ENCODE measurements around the gene KMT2E.
"Not testable (repeated sequence)": the region's sequence is repeated elsewhere in the genome, so short reads cannot be mapped to it uniquely, and the experiment has no call there.

The KMT2E gene, protein sequence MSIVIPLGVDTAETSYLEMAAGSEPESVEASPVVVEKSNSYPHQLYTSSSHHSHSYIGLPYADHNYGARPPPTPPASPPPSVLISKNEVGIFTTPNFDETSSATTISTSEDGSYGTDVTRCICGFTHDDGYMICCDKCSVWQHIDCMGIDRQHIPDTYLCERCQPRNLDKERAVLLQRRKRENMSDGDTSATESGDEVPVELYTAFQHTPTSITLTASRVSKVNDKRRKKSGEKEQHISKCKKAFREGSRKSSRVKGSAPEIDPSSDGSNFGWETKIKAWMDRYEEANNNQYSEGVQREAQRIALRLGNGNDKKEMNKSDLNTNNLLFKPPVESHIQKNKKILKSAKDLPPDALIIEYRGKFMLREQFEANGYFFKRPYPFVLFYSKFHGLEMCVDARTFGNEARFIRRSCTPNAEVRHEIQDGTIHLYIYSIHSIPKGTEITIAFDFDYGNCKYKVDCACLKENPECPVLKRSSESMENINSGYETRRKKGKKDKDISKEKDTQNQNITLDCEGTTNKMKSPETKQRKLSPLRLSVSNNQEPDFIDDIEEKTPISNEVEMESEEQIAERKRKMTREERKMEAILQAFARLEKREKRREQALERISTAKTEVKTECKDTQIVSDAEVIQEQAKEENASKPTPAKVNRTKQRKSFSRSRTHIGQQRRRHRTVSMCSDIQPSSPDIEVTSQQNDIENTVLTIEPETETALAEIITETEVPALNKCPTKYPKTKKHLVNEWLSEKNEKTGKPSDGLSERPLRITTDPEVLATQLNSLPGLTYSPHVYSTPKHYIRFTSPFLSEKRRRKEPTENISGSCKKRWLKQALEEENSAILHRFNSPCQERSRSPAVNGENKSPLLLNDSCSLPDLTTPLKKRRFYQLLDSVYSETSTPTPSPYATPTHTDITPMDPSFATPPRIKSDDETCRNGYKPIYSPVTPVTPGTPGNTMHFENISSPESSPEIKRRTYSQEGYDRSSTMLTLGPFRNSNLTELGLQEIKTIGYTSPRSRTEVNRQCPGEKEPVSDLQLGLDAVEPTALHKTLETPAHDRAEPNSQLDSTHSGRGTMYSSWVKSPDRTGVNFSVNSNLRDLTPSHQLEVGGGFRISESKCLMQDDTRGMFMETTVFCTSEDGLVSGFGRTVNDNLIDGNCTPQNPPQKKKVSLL (N-terminal part only)

DNA sequence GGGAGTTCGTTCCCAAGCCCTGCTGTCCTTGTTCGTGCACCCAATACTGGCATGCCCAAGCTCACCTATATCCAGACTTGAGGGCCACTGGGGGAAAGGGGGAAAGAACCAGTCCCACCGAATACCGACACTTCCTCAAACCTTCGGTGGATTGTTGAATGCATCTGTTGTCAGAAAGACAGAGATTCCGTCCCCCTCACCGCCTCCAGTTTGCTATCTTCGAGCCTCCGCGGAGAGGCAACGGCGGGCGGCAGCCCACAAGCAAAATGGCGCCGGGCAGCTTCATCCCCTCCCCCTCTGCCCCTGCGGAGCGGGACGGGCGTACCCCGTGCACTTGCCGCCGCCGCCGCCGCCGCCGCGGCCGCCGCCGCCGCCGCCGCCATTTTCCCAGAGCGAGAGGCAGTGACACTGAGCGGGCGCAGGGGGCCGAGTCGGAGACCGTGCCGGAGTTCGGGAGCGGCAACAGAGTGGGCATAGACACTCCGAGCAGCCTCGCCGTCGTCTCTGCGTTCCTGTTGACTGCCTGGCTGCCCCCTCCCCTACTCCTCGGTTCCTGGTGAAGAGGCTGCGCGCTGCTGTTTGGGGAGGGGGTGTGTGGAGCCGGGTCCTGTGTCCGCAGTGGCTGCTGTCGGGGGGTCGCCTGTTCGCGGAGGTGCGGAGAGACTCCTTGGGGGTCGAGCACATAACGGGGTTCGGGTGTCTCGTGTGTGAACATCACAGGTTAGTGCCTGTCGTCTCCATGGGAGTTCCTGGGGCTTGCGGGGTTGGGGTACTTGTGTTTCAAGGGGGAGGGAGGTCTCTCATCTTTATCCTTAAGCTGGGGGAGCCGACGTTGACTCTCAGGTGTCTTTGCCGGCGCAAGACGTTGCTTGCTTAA is at the start of gene KMT2E:
TSS of gene KMT2E (plus strand) at position 390 of the 877 bp plus-strand sequence. CDS start 26,748 bp downstream, outside the sequence.
- peak; percentile 64 for DNase-seq (ENCODE audit: low read depth)

DNA sequence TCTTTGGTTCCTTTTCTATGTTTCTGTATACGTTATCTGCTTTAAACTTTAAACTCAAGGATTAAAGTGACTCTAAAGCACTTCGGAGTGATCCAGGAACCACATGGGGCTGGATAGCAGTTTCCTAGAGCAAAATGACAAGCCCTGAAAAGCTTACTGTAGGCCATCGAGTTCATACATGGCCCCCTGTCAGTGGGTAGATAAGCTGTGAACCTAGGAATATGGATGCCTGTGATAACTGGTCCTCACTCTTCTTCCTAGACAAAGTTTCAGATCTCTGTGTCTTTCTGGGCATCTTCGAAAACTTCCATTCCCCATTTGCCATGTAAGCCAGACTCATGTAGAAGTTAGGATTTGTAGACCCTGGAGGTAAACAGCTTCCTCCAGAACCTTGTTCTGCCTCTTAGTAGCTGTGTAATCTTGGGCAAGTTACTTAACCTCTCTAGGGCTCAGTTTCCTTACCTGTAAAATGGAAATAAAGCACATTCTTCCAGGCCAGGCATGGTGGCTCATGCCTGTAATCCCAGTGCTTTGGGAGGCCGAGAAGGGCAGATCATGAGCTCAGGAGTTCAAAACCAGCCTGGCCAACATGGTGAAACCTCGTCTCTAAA is 49.3 kb upstream of the KMT2E start:
- no peak for DNase-seq (ENCODE audit: low read depth)

DNA sequence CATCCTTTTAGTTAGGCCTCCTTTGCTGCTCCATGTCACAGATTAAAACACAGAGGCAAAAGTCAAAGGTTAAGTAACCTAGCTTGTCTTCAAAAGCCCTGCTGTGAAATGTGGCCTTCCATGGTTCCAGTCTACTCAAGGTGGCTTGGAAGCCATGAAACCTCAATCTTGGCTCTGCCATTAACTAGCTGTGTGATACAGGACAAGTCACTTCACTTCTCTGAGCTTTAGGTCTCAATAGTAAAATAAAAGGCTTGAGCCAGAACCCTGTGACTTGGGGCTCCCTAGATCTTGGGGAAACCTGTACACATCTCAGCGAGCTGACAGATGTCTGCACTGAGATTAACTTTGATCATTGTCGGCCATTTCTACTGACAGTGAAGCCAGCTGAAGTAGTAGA is 48.0 kb upstream of the KMT2E start:
- DNase-seq (ENCODE audit: low read depth): no peak

DNA sequence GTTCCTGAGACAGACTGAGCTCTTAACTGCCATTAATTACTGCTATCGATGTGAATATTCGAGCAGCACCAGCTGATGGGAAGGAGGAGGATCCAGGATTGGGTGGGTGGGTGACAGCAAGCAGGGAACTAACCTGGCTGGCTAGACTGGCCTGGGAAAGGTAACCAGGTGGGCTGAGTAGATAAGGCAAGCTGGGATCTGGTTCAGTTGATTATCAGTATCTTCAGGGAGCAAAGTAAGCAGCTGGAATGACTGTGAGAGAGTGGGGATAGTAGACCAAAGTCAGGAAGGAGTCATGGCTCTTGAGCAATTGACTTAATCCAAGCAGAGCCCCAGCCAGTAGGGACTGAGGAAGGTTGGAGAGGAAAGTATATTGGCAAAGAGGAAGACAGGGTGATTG is 46.9 kb upstream of the KMT2E start:
- no peak for DNase-seq (ENCODE audit: low read depth)

DNA sequence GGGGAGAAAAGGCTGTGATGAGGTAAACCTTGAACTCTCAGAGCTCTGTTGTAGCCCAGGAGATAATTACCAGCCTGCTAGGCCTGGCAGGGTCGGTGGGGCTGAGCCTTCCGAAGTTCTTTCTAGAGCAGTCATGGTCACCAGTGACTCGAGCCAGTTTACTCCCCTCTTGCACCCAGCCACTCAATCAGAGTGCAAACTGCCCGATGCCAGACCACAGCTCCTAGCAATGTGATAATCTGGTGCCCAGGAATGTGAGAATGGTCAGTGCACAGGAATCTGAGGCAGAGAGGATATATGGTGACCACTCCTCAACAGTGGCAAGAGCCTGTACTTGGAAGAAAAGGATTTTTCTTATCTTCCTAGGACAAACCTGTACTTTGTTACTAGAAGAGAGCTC is 46.4 kb upstream of the KMT2E start:
- no peak for DNase-seq (ENCODE audit: low read depth)

DNA sequence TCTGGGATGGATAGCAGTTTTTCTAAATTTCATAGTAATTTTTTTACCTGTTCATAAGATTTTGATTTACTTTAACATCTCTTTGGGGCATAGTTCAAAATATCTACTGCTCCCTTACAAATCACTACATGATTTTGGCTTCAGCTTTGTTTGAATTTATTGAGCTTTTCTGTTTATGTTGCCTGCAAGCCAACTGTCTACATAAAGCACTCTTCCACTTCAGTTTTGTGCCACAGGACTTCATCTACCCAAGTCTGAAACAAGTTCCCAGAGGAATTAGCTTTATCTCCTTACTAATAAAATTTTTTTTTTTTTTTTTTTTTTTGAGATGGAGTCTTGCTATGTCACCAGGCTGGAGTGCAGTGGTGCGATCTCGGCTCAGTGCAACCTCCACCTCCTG is 45.4 kb upstream of the KMT2E start:
- DNase-seq (ENCODE audit: low read depth): no peak

DNA sequence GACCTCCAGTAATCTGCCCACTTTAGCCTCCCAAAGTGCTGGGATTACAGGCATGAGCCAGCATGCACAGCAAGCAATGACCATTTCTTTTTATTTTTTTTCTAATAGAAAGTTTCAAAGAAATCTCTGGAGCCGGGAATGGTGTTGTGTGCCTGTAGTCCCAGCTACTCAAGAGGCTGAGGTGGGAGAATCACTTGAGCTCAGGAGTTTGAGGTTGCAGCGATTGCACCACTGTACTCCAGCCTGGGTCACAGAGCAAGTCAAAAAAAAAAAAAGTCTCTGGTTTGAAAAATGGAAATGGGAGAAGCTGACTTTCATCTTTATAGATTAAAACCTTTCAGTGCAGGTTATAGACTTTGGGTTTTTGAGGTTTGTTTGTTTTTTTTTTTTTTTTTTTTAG is 44.8 kb upstream of the KMT2E start:
- DNase-seq (ENCODE audit: low read depth): no peak

DNA sequence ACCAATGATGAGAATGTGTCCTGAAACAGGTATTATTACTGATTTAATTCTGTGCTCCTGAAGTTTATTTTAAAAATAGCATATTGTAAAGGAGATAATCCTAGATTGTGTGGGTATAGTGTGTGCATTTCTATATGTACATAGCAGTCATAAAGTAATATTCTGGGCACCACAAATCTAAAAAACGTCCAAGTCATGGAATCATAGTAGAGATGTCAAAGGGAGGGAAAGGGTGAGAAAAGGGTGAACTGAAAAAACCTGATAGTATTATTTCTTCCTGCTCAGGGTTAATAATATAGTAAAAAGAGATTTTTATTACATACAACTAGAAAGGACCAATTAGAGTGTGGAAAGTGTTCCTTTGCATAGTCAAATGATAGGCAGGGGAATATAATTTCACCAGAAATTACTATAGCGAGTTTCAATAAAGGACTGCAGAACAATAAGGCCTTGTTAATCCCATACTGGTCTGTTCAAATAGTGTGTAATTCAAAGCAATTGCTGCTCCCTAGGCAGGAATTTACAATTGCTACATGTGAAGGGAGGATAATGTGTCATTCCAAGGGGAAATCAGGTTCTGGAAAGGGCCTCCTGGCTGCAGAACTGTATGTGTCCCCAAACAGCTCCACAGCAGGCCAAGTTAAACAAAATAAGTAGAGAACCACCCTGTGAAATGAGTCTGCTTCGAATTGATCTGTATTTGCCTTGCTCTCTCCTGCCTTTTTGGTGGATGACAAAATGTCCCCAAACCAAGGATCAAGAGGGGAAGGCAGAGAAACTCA is 42.5 kb upstream of the KMT2E start:
- no peak for DNase-seq (ENCODE audit: low read depth)

DNA sequence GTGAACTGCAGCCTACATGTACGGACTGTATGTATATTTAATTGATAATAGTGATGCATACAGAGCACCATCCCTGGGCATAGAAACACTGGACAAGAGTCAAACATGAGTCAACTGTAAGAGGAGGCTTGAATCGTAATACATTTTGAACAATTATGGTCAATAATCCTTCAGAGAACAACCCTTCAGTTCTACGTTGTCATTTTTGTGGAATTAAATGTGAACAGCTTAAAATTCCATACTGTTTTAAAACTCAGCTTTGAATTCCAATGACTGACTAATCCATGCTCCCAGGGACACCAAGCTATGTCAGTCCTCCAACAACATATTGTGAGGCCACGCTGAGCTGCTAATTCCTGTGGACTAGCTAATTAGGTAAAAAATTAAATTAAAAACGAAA is 41.5 kb upstream of the KMT2E start:
- DNase-seq (ENCODE audit: low read depth): no peak

DNA sequence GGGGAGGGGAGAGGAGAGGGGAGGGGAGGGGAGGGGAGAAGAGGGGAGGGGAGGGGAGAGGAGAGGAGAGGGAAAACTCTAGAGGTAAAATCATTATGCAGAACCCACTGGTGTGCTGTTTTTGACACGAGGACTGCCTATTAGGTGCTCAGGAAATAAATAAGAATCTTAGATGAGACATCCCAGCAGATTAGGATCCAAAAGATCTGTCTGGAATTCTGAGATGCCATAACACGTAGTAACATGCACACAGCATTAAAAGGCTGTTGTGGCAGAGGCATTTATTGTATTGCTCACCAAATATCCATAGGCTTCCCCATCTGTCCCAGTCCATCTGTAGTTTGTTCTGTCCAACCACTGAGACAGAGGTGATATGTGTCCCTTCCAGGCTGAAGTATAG is 40.8 kb upstream of the KMT2E start:
- no peak for DNase-seq (ENCODE audit: low read depth)

DNA sequence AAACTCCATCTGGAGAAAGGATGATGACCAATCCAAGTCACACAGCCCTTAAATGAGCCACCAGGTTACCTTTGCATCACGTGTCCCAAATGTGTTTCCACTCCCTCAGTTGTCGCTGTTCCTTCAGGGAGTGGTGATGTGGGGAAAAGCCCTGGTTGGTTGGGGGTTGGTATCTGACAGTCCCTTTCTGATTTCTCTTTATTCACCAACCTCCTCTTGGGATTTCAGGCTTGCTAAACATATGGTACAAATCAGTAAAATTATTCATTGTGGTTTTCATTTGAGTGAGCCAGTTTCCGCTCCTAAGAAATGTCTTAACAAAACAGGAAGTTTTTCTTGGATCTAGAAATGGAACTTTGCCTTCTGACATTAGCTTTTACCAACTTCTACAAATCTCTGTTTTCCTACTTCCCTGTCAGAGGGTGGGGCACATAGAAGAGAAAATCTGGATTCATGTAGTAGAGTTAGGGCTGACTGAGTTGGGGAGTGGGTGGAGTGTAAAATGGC is 40.0 kb upstream of the KMT2E start:
- no peak for DNase-seq (ENCODE audit: low read depth)

DNA sequence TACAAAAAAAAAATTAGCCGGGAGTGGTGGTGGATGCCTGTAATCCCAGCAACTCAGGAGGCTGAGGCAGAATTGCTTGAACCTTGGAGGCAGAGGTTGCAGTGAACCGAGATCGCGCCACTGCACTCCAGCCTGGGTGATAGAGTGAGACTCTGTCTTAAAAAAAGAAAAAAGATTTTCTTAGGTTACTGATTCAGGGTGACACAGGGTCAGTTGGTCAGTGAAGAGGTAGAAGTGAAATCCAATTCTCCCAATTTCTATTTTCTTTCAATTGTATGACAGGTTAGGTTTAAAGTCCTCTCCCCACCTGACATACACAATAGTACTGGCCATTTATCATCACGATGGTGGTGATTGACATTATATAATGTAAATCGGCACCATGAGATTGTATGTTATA is 38.5 kb upstream of the KMT2E start:
- DNase-seq (ENCODE audit: low read depth): not testable (repeated sequence)

DNA sequence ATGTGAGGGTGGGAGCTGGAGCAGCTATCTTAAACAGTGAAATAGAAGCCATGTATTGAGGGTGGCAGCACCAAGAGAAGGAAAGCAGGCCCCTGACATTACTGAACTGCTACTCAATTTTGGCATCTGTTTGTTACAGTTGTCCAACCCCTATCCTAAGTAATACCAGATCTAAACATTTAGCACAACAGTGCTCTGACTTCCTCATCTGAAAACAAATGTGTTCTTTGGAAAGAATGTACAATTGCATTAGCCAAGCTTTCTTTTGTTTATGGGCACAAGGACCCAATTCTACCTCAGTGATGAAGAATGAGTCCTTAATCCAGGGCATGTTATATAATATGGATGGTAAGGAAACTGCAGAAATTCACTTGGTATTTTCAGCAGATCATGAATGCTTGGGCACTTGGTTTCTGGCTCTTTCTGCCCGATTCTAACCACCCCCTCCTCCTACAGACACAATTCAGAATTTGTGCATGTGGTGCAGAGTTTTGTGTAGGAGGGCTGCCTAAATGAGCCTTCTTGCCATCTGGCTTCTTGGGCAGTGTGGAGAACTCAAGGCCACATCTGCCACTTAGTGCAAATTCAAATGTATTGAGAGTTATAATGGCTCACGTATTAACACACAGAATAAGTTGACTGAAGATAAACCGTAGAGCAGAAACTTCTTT is 36.9 kb upstream of the KMT2E start:
- DNase-seq (ENCODE audit: low read depth): no peak

DNA sequence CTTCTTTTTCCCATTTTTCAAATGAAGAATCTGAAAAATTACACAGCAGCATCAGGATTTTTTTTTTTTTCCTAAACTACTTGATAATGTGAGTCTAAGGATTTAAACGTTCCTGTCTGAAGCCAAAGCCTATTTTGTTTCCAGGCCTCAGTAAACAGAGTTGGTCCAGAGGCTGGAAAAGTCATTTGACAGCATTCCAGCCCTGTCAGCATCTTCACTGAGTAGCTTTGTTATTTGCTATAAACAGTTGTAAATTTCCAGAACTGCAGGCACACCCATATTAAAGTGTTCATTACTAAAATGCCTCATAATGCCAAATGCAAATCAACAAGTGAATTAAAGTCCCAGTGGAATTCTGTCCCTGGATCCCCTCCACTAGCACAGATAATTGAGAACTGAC is 35.5 kb upstream of the KMT2E start:
- no peak for DNase-seq (ENCODE audit: low read depth)

DNA sequence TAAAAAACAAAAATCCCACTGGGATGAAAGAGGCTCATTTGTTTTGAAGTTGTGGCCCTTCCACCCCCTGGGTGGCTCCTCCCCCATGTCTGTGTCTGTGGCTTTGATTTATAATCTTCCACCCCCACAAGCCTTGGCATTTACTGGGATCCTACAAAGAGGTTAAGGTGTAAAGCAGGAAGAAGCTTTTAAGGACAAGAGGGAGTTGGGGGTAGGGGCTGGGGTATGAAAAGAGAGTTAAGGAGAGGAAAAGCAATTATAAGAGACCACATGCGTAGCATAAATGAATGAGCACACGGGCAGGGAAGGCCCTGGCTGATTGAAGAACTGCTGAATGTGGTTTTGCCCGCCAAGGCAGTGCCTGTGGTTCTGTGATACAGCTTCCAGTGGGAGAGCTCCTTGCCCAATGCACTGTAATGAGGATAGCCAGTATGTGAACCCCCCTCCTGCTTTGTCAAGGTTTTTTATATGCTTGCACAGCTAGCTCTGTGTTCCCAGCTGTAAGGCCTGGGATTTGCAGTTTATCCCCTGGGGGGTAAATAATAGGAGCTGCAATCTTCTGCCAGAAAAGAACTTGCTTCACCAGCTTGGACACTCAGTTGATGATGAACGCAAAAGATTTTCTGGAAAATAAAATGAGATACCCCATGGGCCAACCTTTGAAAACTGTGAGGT is 34.7 kb upstream of the KMT2E start:
- no peak for DNase-seq (ENCODE audit: low read depth)

DNA sequence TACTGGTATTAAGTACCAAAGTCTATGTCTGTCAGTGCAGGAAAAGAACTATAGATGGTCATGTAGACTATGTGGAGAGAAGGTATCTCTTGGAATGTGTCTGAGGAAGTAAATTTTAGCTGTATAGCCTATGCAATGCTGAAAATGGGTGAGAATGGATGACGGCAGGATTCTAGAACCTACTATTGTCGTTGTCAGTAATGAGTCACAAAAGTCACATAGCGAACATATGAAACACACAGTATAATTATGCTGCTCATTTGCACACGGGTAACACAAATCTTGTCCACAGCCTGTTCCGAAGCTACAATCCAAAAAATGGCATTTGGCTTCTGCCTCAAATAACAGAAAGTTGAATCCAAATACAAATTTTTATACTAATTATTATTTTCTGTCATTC is 33.6 kb upstream of the KMT2E start:
- no peak for DNase-seq (ENCODE audit: low read depth)

DNA sequence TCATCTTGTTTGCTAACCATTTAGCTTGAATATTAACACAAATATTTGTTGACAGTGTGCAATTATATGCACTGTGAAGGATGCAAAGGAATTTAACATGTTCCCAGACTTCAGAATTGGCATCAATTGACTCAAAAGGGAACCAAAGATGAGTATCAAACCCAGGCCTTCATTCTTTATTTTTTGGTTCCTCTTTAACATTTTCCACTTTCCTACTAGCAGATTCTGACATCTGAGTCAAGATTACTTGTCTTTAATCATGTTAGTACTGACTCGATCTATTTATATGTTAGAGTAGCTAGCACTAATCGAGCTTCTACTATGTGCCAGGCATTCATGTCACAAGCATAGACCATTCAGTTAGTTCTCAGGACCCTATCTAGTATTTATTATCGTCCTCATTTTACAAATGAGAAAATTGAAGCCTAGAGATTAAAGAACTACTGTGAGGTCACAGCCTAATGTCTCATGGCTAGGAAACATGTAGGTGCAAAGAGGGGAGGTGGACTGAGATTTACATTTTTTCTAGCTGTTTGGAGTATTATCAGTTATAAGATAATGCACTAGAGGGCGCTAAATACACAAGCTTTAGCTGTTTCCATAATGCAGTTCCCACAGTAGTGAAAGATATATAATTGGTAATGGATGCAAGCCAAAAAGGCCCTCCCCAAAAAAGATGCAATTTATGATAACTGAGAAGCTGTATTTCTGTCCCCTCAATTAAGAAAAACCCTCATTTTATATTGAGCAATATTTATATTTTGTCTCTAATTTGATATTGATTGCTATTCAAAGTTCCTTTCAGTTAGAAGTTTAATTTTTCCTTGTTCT is 32.9 kb upstream of the KMT2E start:
- DNase-seq (ENCODE audit: low read depth): no peak

DNA sequence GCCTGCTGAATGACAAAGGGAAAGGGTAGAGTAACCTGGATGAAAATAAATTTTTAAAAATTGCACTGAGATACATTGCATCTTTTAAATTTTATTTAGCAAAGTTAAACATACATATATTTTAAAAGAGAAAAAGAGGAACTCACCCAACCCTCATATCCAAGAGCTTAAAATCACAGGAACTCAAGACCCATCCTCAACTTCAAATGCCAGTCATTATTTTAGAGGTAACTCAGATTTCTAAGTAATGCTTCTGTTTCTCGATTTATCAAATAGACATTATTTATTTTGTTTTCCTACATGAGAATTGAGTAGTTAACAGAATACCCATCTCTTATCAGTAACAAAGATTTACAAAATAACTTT is 32.4 kb upstream of the KMT2E start:
- no peak for DNase-seq (ENCODE audit: low read depth)

Measured in HS-27A (cell line).